IMR-90 (cell line): ENCODE results near the gene PTK7. TPM values are rescaled to one million over a fixed set of nuclear protein-coding genes. Genes with fewer than 3 reads are reported as not detected.

Experiments
- ATAC-seq: fragments of 200-7000 bp; cut with Tn5 transposase; 2 replicates; pipeline ENCODE4 v1.9.1; 2020; ENCODE audit warnings: low read depth, mild to moderate bottlenecking, moderate library complexity
- BruUV-seq: library from RNA; stranded (reverse); fragments of 400-500 nt; replicated peaks from 2 replicates; lab custom pipeline; 2021; lab: Mats Ljungman, UMichigan
- CTCF ChIA-PET: fragments of 300-600 bp; formaldehyde crosslinking; extraction: SDS; loops from one replicate; lab custom pipeline; 2021; ENCODE audit warnings: antibody characterized with exemption; lab: Yijun Ruan, JAX
- POLR2A ChIA-PET: fragments of 300-600 bp; sonication (Branson Sonifier 250); formaldehyde crosslinking; loops from one replicate; lab custom pipeline; 2022; ENCODE audit warnings: antibody characterized with exemption; ENCODE audit not compliant: unreplicated experiment; lab: Charles Lee
- DNase-seq: peaks from one replicate; pipeline ENCODE4 v3.0.0; 2013
- H2AFZ ChIP-seq: replicated peaks from 2 replicates; pipeline ENCODE3; 2013; ENCODE audit warnings: low read length, mild to moderate bottlenecking; ENCODE audit not compliant: poor library complexity
- H2AK5ac ChIP-seq: 2 replicates; pipeline ENCODE4 v1.6.1; 2013; ENCODE audit warnings: low read depth, low read length, inconsistent platforms
- H2AK9ac ChIP-seq: replicated peaks from 2 replicates; pipeline ENCODE3; 2013; ENCODE audit warnings: mild to moderate bottlenecking, low read depth, low read length, moderate library complexity; ENCODE audit not compliant: poor library complexity
- H2BK120ac ChIP-seq: 2 replicates; pipeline ENCODE4 v1.6.1; 2013; ENCODE audit warnings: low read depth, low read length, inconsistent platforms
- H2BK15ac ChIP-seq: 3 replicates; pipeline ENCODE4 v1.6.1; 2013; ENCODE audit warnings: low read depth, low read length, inconsistent platforms
- H2BK20ac ChIP-seq: 2 replicates; pipeline ENCODE4 v1.6.1; 2013; ENCODE audit warnings: low read depth, mild to moderate bottlenecking, inconsistent platforms, low read length, moderate library complexity
- H2BK5ac ChIP-seq: 2 replicates; pipeline ENCODE4 v1.6.1; 2013; ENCODE audit warnings: mild to moderate bottlenecking, low read depth, low read length, inconsistent platforms; ENCODE audit not compliant: poor library complexity, severe bottlenecking
- H3K14ac ChIP-seq: replicated peaks from 2 replicates; pipeline ENCODE4 v1.6.1; 2013; ENCODE audit warnings: low read depth, low read length, inconsistent platforms
- H3K18ac ChIP-seq: 2 replicates; pipeline ENCODE4 v1.6.1; 2013; ENCODE audit warnings: low read depth, low read length, control low read depth
- H3K23ac ChIP-seq: 2 replicates; pipeline ENCODE4 v1.6.1; 2013; ENCODE audit warnings: low read depth, low read length, inconsistent platforms
- H3K27ac ChIP-seq: 2 replicates; pipeline ENCODE4 v1.5.1; 2013; ENCODE audit warnings: mild to moderate bottlenecking, control low read depth, low read length; ENCODE audit not compliant: insufficient read depth
- H3K27me3 ChIP-seq: 2 replicates; pipeline ENCODE4 v1.6.1; 2013; ENCODE audit warnings: low read length; ENCODE audit not compliant: control insufficient read depth, insufficient read depth
- H3K36me3 ChIP-seq: 2 replicates; pipeline ENCODE4 v1.6.1; 2013; ENCODE audit warnings: low read length, mixed read lengths; ENCODE audit not compliant: control insufficient read depth, insufficient read depth
- H3K4ac ChIP-seq: 2 replicates; pipeline ENCODE4 v1.6.1; 2013; ENCODE audit warnings: low read depth, low read length, inconsistent platforms
- H3K4me1 ChIP-seq: 2 replicates; pipeline ENCODE4 v1.6.1; 2013; ENCODE audit warnings: low read length, mixed read lengths; ENCODE audit not compliant: control insufficient read depth, insufficient read depth
- H3K4me2 ChIP-seq: 2 replicates; pipeline ENCODE4 v1.6.1; 2013; ENCODE audit warnings: low read depth, mild to moderate bottlenecking, control low read depth, low read length, moderate library complexity
- H3K4me3 ChIP-seq: 2 replicates; pipeline ENCODE4 v1.5.1; 2013; ENCODE audit warnings: low read depth, mild to moderate bottlenecking, control low read depth, low read length, moderate library complexity; ENCODE audit not compliant: insufficient read depth
- H3K56ac ChIP-seq: 2 replicates; pipeline ENCODE4 v1.6.1; 2013; ENCODE audit warnings: low read length, inconsistent platforms; ENCODE audit not compliant: insufficient read depth; ENCODE audit errors: extremely low read depth
- H3K79me1 ChIP-seq, 2 experiments: 2 replicates each; pipeline ENCODE4 v1.6.1; 2013; ENCODE audit warnings: low read length in 2 of 2, inconsistent platforms in 1 of 2, low read depth in 1 of 2
- H3K9ac ChIP-seq: 2 replicates; pipeline ENCODE4 v1.6.1; 2013; ENCODE audit warnings: low read depth, low read length, control low read depth
- H3K9me1 ChIP-seq: 2 replicates; pipeline ENCODE4 v1.6.1; 2013; ENCODE audit warnings: low read length, inconsistent platforms; ENCODE audit not compliant: insufficient read depth
- H3K9me3 ChIP-seq: 2 replicates; pipeline ENCODE4 v1.6.1; 2013; ENCODE audit warnings: low read length; ENCODE audit not compliant: control insufficient read depth, insufficient read depth
- H4K20me1 ChIP-seq: 2 replicates; pipeline ENCODE4 v1.6.1; 2013; ENCODE audit warnings: low read length, inconsistent platforms; ENCODE audit not compliant: insufficient read depth
- H4K5ac ChIP-seq: 2 replicates; pipeline ENCODE4 v1.6.1; 2013; ENCODE audit warnings: mild to moderate bottlenecking, low read depth, low read length, control low read depth
- H4K8ac ChIP-seq, 2 experiments: 2 replicates each; pipeline ENCODE4 v1.6.1; 2013; ENCODE audit warnings: low read depth in 2 of 2, low read length in 2 of 2, control low read depth in 1 of 2, inconsistent platforms in 1 of 2
- H4K91ac ChIP-seq: 2 replicates; pipeline ENCODE4 v1.6.1; 2013; ENCODE audit warnings: low read depth, low read length, inconsistent platforms; ENCODE audit not compliant: insufficient read depth
- BHLHE40 ChIP-seq: fragments of 150-350 bp; IDR thresholded peaks from 2 replicates; pipeline ENCODE4 v1.6.1; 2016; ENCODE audit warnings: mild to moderate bottlenecking, low read depth, low read length
- CEBPB ChIP-seq: IDR thresholded peaks from 2 replicates; pipeline ENCODE4 v1.6.1; 2012; ENCODE audit warnings: low read depth, low read length, improper control_type of control experiment
- CHD1 ChIP-seq: IDR thresholded peaks from 2 replicates; pipeline ENCODE4 v1.6.1; 2012; ENCODE audit warnings: low read depth, low read length, improper control_type of control experiment
- FOS ChIP-seq: fragments of 150-350 bp; IDR thresholded peaks from 2 replicates; pipeline ENCODE4 v1.6.1; 2016; ENCODE audit warnings: low read depth, low read length
- MAFK ChIP-seq: IDR thresholded peaks from 2 replicates; pipeline ENCODE4 v1.6.1; 2012; ENCODE audit warnings: low read depth, low read length, improper control_type of control experiment
- MAZ ChIP-seq: IDR thresholded peaks from 2 replicates; pipeline ENCODE4 v1.6.1; 2012; ENCODE audit warnings: low read depth, mild to moderate bottlenecking, low read length, improper control_type of control experiment, moderate library complexity, borderline replicate concordance
- MXI1 ChIP-seq: IDR thresholded peaks from 2 replicates; pipeline ENCODE4 v1.6.1; 2012; ENCODE audit warnings: low read depth, mild to moderate bottlenecking, low read length, moderate library complexity, borderline replicate concordance
- NFE2L2 ChIP-seq: fragments of 150-350 bp; IDR thresholded peaks from 2 replicates; pipeline ENCODE4 v1.6.1; 2016; ENCODE audit warnings: low read depth, mild to moderate bottlenecking, low read length
- POLR2A ChIP-seq: IDR thresholded peaks from 2 replicates; pipeline ENCODE4 v1.6.1; 2012; ENCODE audit warnings: mild to moderate bottlenecking, low read depth, low read length
- RAD21 ChIP-seq: IDR thresholded peaks from 2 replicates; pipeline ENCODE4 v1.6.1; 2012; ENCODE audit warnings: low read length, improper control_type of control experiment
- RCOR1 ChIP-seq: IDR thresholded peaks from 2 replicates; pipeline ENCODE4 v1.6.1; 2012; ENCODE audit warnings: mild to moderate bottlenecking, low read length, improper control_type of control experiment; ENCODE audit not compliant: insufficient replicate concordance
- RFX5 ChIP-seq: IDR thresholded peaks from 2 replicates; pipeline ENCODE4 v1.8.0; 2012; ENCODE audit warnings: low read depth, mild to moderate bottlenecking, low read length, moderate library complexity
- SMC3 ChIP-seq: fragments of 150-350 bp; IDR thresholded peaks from 2 replicates; pipeline ENCODE4 v1.6.1; 2016; ENCODE audit warnings: low read depth, mild to moderate bottlenecking, antibody characterized with exemption, low read length, moderate library complexity
- USF2 ChIP-seq: fragments of 150-350 bp; IDR thresholded peaks from 2 replicates; pipeline ENCODE4 v1.6.1; 2017; ENCODE audit warnings: mild to moderate bottlenecking, antibody characterized with exemption, low read length, low read depth
- WGBS, 2 experiments: methylation state at CpG; one replicate each; pipeline versions ENCODE4 v1.1.5 to v1.1.7; 2013; ENCODE audit warnings: missing lambda C conversion rate in 2 of 2; ENCODE audit not compliant: insufficient read length in 1 of 2; ENCODE audit errors: extremely low coverage in 2 of 2; 5-methylcytosine and 5-hydroxymethylcytosine counted together
- dilution Hi-C: fragments of 300-500 bp; cut with HindIII; formaldehyde crosslinking; loops from one replicate; pipeline ENCODE4 v1.14.3; 2018; ENCODE audit warnings: low sequenced_read_pairs; ENCODE audit not compliant: unreplicated experiment
- in situ Hi-C: fragments of 300-500 bp; cut with MboI; formaldehyde crosslinking; loops from 3 replicates; pipeline ENCODE4 v1.14.3; 2019; ENCODE audit warnings: low sequenced_read_pairs, inconsistent platforms, mixed read lengths
- intact Hi-C: fragments of 100-400 bp; cut with micrococcal nuclease; formaldehyde crosslinking; loops from 2 replicates; pipeline ENCODE4 v1.10.0; 2022
- polyA plus RNA-seq, 3 experiments: library from polyadenylated mRNA; depleted of rRNA; stranded (reverse); fragments of >200 nt; gene quantifications; 2 replicates each; pipeline ENCODE4 v1.2.3, GENCODE V29; 2012; ENCODE audit warnings: low replicate concordance in 1 of 3
- total RNA-seq: library from RNA; depleted of rRNA; stranded (reverse); fragments of >200 nt; gene quantifications from 2 replicates; pipeline ENCODE4 v1.2.3, GENCODE V29; 2012

PTK7 gene
- total and polyA plus RNA-seq, 2 of the 4 experiments (the other 2 are of a cell fraction) = 47.1 to 142 TPM

- Histone ChIP-seq H3K14ac (no peak overlapping the region), H3K79me1 (peaks cover 17 to 50% of the 10 kb centered on the region in 2 experiments; a peak in 3 of 4 replicates), H3K23ac (no peak overlapping the region), H4K20me1 (no peaks in the 10 kb centered on the region), H3K4me3 (no peak overlapping the region), H2BK20ac (no peak overlapping the region), H2AK9ac (no peak overlapping the region), H3K4me1 (peaks cover 18% of the 10 kb centered on the region), H3K9me1 (peaks cover 21% of the 10 kb centered on the region), H2BK5ac (no peak overlapping the region), H3K27ac (no peak overlapping the region), H3K4me2 (no peak overlapping the region; the same call in 1 of the 2 replicates), H2BK15ac (no peak overlapping the region), H3K56ac (no peak overlapping the region), H3K27me3 (no peaks in the 10 kb centered on the region), H3K9me3 (no peaks in the 10 kb centered on the region), H2BK120ac (no peak overlapping the region), H2AFZ (peak overlapping the region; percentile 33), H3K4ac (0 out of 2 replicates have a peak overlapping the region, but pooled peaks have one; percentile 6), H2AK5ac (no peak overlapping the region), H3K36me3 (peaks cover 56% of the 10 kb centered on the region), H4K91ac (no peak overlapping the region), H4K5ac (no peak overlapping the region), H3K9ac (no peak overlapping the region), H3K18ac (no peak overlapping the region), H4K8ac (no peak overlapping the region)
- CTCF ChIA-PET = no interaction called here
- DNase-seq (no peak), ATAC-seq (no peak)
- BruUV-seq = no TSS peak
- TF ChIP-seq MAZ (no peak), MAFK (no peak), USF2 (no peak), CEBPB (no peak), NFE2L2 (no peak), BHLHE40 (no peak), RAD21 (no peak), RCOR1 (no peak), POLR2A (no peak), MXI1 (no peak), SMC3 (no peak), RFX5 (no peak), FOS (no peak), CHD1 (no peak)
- POLR2A ChIA-PET = no interaction called here
- intact Hi-C loops = loop anchor here (5.0 kb wide), 1 partner anchor 91 kb away; no protein-coding TSS in a partner anchor
- in situ Hi-C loops = no loop called here
- 98% methylated on average over 14 of the region's 17 CpGs; no CpG with 5 or more reads in 1 of the 2 experiments for WGBS, 2 experiments
- dilution Hi-C loops = no loop called here
Measured at GRCh38 chr6:43050981-43051380, 25.1 kb upstream of the PTK7 start.
